ENCODE data around the gene ZNF521.

DNA sequence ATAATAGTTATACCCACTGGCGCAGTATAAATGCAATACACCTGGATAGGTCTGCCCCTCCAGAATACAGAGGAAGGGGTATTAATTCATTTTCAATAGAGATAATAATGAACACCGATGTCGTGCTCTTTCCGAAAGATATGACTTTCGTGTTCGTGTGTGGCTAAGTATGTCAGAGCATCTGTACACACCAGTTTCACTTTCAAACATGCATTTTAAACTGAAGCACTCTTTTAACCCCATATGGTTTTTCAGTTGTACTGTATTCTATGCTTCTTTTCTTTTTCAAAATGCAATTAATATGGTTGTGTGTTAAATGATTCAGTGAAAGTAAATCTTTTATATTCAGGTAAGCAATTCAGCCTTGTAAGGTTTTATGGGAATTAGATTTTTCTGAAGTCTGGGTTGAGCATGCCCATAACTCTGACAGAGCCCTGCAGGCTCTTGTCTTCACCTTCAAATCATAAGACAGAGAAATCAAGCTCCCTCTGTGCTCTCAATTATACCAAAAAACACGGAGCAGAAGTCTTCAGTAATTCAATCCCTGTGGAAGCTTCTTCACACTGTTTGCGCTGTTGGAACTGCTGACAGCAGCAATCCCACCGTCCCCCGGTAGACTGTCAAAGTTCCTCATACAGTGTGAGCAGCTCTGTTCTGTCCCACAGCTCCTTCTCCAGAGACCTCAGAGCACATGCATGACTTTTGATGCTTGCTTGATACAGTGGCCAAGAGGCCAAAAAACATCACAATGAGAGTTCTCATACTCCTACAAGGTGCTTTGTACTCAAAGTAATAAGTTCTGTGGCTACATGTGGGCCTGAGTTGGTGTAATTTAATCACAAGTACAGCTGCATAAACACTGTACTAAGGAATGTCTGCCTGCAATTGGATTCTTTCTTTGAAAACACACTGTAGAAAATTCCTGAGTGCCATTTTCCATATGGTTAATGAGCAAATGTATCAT is 186.8 kb downstream of the ZNF521 start:
- TF ChIP-seq, protein P1, sequence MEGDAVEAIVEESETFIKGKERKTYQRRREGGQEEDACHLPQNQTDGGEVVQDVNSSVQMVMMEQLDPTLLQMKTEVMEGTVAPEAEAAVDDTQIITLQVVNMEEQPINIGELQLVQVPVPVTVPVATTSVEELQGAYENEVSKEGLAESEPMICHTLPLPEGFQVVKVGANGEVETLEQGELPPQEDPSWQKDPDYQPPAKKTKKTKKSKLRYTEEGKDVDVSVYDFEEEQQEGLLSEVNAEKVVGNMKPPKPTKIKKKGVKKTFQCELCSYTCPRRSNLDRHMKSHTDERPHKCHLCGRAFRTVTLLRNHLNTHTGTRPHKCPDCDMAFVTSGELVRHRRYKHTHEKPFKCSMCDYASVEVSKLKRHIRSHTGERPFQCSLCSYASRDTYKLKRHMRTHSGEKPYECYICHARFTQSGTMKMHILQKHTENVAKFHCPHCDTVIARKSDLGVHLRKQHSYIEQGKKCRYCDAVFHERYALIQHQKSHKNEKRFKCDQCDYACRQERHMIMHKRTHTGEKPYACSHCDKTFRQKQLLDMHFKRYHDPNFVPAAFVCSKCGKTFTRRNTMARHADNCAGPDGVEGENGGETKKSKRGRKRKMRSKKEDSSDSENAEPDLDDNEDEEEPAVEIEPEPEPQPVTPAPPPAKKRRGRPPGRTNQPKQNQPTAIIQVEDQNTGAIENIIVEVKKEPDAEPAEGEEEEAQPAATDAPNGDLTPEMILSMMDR (IDR thresholded peaks at IDR 0.05; ENCODE audit: insufficient read depth, low read length, poor library complexity, severe bottlenecking), result no peak
- no peak for TF ChIP-seq EZH2phosphoT487 (conservative IDR thresholded peaks at IDR 0.05; ENCODE audit: low read length)

Measured in SU-DHL-6 (cell line).